ENCODE data around the gene CNBD2.
A peak's percentile ranks its signal among the peaks of the same experiment; 100 is the strongest.
"Not testable (repeated sequence)": the region's sequence is repeated elsewhere in the genome, so short reads cannot be mapped to it uniquely, and the experiment has no call there.

Gene CNBD2

DNA sequence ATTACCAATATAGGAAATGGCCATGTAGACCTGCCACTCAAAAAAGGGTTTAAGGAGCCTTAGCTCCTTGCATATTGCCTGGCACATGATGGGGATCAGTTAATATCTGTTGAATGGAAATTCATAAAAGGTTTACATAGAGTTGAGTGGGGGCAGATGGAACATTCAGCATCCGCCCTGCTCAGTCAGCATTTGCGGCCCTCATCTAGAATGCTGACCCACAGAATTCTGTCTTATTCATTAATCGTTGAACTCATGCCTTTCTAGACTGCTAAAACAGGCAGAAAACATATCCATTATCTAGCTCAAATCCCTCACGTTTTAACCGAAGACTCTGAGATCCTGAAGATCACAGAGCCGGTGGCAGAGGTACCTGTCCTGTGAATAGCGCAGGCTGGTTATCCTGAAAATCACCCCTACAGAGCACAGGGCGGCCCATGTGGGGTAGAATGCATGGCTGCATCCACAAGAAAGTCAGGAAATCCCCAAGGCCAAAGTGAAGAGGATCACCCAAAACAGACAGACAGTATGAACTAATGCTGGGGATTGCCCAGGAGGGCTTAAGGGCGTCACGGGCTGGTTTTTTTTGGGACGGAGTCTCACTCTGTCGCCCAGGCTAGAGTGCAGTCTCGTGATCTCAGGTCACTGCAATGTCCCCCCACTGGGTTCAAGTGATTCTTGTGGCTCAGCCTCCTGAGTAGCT lies 59.9 kb downstream of the CNBD2 start:
- no peak for DNase-seq

DNA sequence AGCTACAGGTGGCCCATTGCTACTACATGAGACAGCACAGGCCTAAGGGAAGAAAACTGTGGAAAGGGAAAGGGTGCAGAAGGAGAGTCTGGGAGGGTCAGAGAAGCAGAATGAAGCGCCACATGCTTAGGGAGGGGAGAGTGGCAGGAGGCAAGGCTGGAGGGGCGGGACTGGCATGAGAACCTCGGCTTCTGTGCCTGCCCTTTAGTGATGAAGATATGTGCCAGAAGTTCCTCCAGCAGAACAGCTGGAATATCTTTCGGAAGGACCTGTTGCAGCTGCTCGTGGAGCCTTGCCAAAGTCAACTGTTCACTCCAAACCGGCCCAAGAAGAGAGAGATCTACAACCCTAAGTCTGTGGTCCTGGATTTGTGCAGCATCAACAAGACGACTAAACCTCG lies 61.8 kb downstream of the CNBD2 start:
- DNase-seq: no peak

DNA sequence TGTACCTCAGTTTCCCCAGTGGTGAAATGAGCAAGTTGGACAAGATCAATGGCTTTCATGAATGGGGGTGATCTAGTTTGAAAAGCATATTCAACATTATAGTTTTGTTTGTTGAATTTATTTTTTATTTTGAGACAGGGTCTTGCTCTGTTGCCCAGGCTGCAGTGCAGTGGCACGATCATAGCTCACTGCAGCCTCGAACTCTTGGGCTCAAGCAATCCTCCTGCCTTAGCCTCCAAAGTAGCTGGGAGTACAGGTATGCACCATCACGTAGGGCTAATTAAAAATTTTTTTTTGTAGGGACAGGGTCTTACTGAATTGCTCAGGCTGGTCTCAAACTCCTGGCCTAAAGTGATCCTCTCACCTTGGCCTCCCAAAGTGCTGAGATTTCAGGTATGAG lies 63.4 kb downstream of the CNBD2 start:
- no peak for DNase-seq

DNA sequence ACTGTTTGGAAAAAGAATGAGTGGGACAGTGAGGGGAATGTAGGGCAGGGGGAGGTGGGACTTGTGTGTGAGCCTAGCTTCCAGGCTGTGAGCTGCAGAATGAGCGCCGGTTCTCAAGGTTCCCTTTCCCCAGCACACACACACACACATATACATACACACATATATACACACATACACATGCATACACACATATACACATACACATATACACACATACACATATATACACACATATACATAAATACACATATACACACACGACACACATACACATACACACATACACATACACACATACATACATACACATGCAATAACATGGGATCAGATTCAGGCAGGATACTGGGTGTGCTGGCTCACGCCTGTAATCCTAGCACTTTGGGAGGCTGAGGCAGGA lies 66.5 kb downstream of the CNBD2 start:
- DNase-seq: no peak

DNA sequence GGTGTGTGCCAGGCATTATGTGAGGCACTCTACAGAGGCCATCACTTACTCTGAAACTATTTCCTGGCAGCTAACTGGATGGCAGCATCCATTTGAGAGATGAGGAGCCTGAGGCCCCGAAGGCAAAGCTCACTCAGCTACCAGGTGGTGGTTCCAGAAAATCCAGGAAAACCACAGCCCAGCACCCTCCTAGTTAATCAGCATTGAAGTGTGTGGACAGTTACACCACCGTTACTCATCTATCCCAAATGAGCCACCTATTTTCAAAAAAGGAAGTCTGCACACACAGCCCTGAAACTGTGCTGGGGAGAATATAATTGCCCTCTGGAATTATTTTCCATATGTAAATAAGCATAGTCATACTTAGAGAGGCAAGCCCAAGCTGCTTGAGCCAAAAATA lies 67.4 kb downstream of the CNBD2 start:
- DNase-seq: no peak

DNA sequence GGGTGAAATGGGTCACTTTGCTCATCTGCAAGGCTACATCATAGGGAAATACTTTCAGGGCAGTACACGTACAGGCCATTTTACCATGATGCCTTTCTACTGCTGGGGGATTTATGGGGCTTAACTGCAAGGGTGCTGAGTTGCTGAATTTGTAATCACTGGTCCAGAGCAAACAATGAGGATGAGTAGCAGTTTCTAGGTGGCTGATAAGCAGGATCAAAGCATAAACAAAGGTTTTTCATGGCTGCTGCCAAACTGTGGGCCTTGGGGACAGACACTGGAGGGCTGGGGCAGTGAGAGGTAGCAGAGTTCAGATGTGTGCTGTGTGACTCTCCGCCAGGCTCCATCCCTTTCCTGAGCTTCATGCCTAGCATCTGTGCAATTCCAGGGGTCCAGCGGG lies 68.3 kb downstream of the CNBD2 start:
- no peak for DNase-seq

DNA sequence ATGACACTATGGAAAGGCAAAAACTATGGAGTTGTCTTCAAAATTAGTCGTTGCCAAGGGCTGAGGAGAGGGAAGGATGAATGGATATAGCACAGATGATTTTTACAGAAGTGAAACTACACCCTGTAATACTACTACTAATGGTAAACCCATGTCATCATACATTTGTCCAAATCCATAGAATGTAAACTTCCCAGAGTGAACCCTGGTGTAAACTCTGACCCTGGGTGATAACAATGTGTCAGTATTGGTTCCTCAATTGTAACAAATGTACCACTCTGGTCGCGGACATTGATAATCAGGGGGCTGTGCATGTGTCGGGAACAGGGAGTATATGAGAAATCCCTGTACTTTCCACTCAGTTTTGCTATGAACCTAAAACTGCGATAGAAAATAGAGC lies 72.2 kb downstream of the CNBD2 start:
- no peak for DNase-seq

DNA sequence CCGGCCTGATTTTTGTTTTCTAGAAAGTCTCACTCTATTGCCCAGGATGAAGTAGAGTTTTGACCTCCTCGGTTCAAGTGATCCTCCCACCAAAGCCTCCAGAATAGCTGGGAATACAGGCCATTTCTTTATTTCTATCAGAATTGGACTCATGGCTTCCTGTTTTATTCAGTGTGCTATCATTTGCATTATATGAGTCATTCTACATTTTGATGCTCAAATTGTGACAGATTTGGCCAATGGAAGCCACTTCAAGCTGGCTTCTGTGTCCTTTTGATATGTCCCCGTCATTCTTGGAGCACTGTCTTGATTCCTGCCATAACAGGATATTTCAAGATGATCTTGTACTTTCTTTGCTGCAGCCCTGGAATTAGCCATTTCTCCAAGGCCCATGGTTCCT lies 75.1 kb downstream of the CNBD2 start:
- no peak for DNase-seq

DNA sequence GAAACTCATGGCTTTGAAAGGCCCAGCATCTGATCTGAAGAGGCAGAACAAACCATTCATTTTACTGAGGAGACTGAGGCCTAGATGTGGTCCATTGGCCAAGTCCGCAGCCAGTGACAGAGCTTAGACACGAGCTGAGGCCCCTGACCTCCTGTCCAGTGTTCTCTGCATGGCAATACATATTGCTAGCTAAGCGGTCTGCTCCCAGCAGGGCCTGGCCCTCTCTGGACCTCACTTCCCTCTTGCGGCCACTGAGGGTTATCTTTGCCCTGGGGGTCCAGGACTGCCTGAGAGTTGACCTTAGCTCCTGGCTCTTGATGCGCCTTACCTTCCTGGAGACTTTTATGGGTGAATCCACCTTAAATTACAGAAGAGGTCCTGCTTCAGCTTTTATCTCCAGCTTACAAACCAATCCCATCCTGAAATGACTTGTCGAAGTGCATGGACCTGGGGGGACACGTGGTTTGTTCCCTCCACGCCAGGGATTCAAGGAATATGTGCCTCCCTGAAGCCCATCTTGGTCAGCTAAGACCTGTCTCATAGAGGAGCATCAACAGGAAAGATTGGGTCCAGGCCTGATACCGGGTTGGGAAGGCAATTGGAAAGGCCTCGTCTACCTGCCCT lies 75.6 kb downstream of the CNBD2 start:
- DNase-seq: no peak

DNA sequence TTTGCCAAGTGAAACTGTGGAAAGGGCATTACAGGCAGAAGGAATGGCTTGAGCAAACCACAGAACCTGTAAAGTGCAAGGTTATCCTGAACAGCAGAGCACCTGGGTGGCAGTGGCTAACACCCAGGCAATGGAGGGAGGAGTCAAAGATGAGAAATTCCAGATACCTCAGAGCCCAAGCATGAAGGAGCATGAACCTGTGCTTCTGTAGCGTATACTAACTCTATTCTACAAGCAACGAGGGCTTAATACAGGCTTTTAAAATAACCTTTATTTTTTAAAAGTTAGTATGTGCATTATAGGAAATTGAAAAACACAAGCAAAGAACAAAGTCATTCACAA lies 77.0 kb downstream of the CNBD2 start:
- DNase-seq: no peak

DNA sequence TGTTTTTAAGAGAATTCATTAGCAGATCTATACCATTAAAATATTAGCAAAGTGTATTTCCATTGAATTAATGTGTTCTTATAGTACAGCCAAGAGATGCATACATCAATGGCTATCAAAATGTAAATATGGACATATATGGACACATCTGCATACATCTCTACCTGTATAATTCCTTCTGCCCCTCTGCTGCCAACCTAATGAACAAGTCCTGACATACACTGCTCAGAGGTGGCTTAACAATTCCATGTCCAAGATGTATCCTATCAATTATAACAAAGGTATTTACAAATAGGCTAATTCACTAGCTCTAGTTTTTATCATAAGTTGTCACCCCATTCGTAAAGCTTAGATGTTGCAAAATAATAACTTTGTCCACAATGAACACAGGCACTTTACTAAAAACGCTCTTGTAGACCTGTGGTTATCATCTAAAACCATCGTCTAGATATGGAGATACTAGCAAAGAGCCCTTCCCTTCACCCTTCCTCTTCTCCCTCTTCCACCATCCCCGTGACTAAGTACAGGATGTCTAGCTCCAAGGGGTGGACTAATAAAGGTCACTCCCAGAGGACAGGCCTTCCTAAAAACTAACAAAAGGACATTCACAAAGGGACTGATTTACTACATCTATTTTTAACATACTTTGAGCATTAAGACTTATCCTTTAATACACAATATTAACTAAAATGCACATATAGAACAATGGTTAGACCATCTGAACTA lies 77.8 kb downstream of the CNBD2 start:
- peak in 1 of 3 experiments; percentile 11 for DNase-seq

DNA sequence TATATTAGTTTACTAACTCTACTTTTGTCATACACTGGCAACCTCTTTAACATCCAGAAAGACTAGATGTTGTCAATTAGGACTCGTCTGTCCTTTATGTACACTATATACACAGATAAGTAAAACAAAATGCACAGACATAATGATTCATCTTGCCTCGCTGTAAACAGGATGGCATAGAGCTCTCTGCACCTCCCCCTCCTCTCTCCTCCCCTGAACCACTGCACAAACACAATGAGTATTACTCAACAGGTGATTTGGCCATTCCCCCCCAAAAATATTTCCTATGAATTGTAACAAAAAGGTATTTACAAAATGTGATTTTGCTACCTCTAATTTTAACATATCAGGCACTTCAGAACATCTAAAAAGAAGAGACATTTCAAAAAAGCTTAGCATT lies 81.0 kb downstream of the CNBD2 start:
- DNase-seq: not testable (repeated sequence)

DNA sequence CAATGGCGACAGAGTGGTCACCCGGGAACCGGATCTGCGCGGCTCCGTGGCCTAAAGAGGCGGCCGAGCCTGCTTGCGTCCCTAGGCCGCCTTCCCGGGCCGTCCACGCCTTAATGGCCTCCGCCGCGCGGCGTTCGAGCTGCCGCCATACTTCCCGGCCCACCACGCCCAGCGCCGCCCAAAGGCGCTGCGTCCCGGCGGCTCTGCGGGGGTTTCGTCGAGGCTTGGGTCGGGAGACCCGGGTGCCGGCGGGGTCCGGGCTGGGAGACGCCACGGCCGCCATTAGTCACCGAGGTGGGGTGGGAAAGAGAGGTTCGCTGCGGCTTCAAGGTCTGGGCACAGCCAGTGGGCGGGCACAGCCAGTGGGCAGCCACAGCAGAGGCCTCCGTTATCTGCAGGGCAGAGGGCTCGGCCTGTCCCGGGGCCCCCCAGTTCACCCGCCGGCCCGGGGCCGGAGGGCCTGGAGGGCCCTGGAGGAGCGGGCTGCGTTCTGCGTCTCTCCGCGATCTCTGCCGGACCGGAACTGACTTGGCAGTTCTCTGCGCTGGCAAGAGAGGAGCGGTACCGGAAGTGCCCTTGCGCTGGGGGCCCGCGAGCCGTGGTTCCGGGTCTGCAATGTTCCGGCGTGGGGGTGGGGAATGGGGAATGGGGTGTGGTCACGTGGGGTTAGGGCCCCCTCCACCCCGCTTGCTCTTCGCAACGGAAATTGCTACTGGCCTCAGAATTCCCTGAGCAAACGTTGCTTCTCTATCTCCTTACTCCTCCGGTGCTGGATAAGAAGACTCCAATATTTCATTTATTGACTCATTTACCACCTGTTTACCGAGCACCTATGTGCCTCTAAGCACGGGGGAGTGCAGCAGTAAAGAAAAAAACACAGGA lies 82.3 kb downstream of the CNBD2 start:
- DNase-seq: peak; percentile 89 to 95 (median 94)

DNA sequence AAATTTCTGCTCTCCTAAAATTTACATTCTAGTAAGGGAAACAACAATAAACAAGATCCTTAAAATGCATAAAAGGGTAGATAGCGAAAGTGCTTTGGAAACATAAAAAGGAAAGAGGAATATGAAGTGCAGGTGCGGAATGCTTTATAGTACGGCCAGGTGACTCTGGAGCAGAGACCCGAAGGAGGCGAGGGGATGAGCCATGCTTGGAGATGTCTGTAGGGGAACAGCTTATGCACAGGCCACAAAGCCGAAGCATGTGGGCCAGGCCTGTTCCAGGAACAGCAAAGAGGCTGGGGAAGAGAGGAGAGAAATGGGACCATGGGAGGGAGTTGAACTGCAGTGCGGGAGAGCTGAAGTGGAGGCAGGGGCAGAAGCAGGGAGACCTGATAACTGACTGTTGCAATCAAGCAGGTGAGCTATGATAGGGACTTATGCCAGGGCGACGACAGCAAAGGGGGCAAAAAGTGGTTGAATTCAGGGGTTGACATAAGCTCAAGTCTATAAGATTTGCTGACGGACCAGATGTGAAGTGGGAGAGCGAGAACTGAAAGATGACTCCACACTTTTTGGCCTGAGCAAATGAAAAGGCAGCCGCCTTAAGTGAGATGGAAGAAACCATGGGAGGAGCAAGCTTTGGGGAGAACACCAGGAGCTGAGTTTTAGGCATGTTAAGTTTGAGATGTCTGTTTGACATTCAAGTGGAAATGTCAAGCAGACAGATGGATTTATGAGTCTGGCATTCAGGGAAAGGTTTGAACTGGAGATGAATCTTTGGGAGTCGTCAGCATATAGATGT lies 83.1 kb downstream of the CNBD2 start:
- DNase-seq: peak in 1 of 3 experiments; percentile 13

DNA sequence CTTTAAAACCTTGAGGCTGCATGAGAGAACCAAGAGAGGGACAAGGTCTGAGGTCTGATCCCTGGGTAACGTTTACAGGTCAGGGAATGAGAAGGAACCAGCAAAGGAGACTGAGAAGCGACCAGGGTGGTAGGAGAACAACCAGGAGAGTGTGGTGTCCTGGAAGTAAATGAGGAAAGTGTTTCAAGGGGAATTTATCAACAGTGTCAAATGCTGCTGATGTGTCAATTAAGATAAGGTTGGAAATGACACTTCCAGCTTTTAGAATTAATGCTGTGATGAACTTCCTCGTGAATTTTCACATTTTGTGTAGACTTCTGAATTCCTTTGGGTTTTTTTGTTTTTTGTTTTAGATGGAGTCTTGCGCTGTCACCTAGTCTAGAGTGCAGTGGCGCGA lies 83.7 kb downstream of the CNBD2 start:
- no peak for DNase-seq

DNA sequence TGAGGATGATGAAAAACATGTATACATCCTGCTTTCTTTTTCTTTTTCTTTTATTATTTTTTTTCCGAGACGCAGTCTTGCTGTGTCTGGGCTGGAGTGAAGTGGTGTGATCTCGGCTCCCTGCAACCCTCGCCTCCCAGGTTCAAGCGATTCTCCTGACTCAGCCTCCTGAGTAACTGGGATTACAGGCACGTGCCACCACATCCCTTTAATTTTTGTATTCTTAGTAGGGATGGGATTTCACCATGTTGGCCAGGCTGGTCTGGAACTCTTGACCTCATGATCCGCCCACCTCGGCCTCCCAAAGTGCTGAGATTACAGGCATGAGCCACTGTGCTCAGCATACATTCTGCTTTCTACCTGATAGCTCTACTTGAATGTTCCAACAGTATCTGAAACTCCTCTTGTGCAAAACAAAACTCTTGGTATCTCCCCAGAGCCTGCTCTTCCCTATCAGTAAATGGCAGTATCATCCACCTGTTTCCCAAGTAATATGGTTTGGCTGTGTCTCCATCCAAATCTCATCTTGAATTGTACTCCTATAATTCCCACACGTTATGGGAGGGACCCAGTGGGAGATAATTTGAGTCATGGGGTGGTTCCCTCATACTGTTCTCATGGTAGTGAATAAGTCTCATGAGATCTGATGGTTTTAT lies 85.6 kb downstream of the CNBD2 start:
- DNase-seq: not testable (repeated sequence)

DNA sequence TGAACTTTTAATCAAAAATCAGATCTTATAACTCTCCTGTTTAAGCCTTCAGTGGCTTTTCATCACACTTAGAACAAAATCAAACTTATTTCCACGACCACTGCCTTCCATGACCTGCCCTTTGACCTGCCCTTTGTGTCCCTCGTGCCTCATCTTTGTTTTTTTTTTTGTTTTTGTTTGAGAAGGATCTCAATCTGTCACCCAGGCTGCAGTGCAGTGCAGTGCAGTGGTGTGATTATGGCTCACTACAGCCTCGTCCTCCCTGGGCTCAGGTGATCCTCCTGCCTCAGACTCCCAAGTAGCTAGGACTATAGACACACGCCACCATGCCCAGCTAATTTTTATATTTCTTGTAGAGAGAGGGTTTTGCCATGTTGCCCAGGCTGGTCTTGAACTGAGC lies 86.8 kb downstream of the CNBD2 start:
- DNase-seq: no peak

DNA sequence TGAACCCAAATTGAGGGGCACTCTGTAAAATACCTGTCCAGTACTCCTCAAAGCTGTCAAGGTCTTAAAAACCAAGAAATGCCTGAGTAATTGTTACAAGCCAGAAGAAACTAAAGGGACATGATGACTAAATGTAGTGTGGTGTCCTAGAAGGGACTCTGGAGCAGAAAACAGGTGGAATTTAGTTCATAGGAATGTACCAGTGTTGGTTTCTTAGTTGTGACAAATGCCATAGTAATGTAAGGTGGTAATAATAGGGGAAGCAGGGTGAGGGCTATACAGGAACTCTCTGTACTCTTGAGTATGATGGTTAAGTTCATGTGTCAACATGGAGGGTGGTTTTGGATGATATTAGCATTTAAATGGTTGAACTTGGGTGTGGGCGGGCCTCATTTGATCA lies 92.3 kb downstream of the CNBD2 start:
- DNase-seq: no peak

DNA sequence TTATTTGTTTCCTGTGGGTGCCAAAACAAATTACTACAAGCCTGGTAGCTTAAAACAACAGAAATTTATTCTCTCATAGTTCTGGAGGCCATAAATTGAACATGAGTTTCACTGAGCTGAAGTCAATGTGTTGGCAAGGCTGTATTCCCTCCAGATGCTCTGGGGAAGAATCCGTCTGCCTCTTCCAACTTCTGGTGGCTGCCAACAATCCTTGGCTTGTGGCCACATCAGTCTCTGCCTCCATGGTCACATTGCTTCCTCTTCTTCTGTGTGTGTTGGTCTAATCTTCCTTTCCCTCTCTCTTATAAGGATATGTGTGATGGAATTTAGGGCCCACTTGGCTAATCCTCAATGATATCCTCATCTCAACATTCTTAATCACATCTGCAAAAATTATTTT lies 93.4 kb downstream of the CNBD2 start:
- DNase-seq: no peak

DNA sequence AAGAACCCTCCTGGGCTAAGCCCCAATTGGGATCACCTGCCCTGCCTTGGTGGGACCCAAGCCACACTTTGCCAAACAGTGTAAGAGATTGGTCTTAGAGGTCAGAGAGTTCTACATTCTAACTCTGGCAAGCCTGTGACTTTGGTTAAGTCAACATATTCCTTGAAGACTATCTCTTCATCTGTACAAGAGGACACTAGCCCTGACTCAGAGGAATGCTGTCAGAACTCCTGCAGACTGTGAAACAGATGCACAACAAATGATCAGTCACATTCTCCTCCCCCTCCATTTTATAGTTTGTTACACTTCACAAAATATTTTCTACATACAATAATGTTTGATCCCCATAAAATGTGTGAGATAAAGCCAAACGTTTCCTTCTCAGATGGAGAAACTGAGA lies 94.4 kb downstream of the CNBD2 start:
- DNase-seq: no peak

DNA sequence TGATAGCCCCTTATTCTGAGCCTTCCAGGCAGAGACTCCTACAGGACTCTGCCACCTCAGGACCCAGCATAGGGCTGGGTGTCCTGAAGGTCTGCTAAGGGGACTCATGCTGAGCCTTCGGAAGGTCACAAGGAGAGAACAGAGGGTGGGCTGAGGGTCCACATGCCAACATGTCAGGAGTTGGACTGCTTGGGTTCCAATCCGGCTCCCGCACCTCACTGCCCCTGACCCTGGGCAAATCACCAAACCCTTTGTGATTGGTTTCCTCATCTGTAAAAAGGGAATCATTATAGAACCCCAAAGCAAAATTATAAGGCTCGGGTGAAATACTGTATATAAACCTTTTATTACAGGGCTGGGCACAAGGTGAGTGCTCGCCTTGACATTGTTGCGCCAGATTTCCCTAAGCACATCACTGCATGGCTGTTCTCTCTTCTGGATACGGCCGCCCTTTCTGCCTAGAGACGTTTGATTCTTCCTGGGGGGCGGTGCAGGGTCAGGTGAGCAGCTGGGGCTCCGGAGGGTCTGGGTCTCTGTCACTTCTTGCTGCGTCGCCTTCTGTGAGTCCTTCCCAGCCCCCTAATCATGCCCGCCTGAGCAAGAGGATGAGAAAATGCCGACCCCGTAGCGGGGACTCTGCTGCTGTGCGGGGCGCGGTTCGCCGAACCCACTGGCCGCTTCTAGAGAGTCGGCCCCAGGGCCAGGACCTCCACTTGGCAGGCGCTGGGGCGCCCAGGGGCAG lies 95.7 kb downstream of the CNBD2 start:
- DNase-seq: no peak
